HG03066 (cell line): ENCODE results near the gene TCEANC2.

Experiments used
- ATAC-seq: cut with Tn5 transposase; IDR thresholded peaks from one replicate; pipeline ENCODE4 v1.9.1; 2021; ENCODE audit warnings: low read depth; ENCODE audit not compliant: unreplicated experiment

TCEANC2 gene

DNA sequence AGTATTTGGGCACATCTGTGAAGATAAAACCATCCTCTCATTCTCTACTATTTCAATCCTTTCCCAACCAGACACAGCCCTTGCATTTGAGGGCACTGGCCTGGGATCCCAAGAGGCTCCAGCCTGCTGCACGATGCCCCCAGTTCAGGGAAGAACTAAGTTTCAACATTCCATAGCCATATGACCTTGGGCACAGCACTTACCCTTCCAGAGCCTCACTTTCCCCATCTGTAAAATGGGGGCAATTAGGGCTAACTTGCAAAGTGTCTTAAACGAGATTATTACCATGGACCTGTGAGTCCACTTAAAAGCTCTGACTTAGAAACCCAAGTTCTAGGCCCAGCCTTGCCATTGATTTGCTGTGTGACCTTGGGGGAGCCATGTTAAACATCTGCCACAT lies 76.5 kb downstream of the TCEANC2 start:
- ATAC-seq = no peak

DNA sequence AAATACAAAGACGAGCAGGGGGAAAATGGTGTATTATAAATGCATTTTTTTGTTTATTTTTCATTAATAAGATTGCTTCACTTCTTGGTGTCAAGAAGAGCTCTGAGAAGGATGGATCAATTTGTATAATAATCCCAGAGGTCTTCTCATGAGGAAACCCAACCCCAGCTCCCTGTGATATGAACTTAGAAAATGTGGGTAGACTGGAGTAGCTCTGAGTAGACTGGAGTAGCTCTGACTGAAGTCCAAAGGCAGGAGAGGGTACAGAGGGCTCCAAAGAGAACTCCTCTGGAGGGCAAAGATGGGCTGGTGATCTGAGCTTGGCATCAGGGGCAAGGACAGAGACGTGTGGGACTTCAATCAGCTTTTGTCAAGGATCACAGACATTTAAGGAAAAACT lies 78.0 kb downstream of the TCEANC2 start:
- no peak for ATAC-seq

DNA sequence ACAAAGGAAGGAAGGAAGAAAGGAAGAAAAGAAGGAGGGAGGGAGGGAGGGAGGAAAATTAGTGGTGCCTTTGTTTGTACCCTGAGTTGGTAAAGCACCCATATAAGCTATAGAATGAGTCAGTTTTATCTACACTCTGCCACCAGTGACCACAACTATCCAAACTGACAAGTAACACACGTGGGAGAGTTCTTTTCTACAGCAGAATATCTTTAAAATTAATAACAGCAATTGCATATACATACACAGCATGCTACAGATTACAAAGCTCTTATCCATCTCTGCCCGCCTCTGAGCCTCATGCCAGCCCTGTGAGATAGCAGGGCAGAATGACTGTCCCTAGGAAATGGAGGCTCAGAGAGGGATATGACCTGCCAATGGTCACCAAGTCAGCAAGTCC lies 79.1 kb downstream of the TCEANC2 start:
- ATAC-seq = no peak

DNA sequence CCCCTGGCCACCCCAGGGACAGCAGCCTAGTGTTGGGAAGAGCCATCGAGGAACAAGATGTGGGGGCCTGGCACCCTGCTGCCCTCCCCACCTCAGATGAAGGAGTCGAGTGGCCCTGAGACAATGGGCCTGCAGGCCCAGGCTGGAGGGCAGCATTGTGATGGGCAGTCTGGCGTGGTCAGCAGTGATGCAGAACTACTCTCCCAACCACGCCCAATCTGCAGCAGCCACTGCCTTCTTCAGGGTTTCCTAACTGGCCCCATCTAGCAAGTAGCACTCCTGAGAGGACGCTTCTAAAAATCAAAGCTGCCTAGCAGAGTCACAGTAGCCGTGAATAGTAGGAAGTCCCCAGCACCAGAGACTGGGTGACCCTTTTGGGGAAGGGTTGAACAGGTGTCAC lies 80.9 kb downstream of the TCEANC2 start:
- ATAC-seq = no peak

DNA sequence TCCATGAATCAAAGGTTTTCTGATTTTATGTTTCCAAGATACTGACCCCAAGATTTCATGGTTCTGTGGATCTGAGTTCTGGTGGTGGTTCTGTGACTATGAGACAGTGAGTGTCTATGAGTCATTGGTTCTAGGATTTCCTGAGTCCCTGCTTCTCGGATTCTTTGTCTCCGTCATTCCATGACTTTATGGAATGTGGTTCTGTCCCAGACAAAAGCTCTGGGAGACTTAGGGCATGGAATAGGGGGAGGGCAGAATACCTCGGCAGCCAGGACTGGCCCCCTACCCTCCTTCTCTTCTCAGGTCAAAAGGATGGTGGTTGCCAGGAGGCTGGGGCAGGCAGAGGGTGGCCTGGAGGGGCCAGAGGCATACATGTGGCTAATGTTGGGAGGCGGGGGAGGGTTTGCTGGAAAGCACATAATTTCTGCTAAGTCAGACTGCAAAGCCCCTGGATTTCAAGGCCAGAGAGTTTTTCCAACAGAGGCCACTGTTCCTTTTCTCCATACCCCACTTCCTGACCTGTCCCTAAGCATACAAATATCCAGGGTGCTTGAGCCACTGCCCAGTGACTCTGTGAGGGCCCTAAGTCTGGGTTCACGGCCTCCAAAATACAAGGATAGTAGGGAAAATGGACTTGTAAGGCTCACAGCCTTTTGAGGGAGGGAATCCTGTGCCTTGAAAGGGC lies 82.2 kb downstream of the TCEANC2 start:
- ATAC-seq = no peak

DNA sequence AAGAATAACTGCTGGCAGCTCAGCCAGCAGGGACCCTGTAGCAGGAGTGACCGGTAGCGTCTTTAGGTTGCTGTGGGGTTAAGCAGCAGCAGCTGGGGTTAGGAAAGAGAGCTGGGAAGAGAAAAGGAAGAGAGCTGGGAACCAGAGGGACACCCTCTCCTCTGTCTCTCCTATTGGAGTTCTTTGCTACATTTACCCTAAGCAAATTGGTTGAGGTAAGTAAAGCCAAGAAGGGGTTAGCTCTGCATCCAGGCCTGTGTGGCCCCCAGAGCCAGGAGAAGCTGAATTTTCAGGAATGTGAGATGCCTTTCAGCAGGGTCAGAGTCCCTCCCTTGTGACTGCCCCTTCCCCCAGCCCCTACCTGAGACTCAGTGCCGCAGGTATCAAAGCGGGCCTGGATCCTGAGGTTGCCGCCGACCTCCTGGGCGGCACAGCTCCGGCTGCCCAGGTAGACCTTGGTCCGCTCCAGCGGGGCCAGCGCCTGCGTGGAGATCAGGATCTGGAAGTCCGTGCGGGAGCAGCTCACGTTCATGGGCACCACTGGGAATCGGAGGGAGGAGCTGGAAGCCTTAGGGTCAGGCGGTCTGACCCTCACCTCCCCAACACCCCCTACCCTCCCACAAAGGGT lies 83.0 kb downstream of the TCEANC2 start:
- no peak for ATAC-seq

DNA sequence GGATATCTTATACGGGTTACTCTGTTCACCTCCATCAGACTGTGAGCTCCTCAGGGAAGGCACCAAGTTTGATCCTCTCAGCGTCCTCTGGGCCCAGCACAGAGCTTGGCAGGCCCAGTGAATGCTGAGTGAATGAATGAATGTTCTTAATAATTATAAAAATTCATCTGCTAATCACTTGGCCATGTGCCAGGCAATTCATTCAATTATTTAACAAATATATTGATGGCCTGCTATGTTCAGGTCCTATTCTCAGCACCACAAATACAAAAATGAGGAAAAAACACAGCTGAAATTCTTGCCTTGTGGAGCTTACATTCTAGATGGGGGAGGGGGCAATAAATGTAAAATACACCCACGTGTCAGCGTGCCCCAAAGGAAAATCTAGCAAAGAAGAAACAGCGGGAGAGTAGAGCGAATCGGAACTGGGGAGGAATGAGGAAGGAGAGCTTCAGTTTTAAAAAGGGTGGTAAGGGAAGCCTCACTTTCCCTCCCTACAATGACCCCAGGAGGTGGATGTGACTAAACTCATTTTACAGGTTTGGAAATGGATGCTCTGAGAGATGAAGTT lies 83.6 kb downstream of the TCEANC2 start:
- no peak for ATAC-seq

DNA sequence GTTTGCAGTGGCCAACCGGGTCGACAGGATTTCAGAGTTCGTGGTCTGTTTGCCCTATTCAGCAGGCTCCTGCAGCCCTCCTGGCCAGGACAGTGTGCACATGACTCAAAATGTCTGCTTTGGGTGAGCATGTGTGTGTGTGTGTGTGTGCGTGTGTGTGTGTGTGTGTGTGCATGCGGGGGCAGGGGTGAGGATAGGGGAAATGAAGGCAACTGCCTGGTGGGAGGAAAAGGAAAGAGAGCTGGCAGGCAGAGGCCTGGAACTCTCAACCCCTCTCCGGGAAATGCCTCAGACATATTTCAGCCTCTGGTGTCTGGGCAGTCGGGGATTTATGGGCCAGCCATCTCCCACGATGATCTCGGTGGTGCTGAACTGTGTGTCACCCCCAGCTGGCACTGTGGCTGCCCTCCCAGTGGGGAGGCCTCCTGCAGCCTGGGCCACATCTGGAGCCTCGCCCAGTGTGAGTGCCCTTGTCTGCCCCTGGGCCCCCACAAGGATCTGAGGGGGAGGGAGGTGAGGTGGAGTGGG lies 84.2 kb downstream of the TCEANC2 start:
- ATAC-seq = no peak

DNA sequence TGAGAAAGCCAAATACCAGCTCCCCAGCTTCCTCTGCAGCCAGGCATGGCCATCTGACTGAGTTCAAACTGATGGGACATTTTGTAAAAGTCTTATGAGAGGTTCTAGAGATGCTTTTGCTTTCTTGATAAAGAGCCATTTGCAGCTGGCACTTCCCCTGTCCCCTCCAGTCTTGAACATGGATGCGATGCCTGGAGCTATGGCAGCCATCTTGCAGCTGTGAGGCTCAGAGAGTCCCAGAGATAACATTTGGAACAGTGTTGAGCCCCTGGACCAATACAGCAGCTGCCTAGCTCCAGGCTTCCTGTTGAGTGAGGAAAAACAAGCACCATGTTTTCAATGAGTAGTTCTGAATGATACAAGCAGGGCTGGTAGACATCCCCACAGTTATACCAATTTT lies 85.6 kb downstream of the TCEANC2 start:
- no peak for ATAC-seq

DNA sequence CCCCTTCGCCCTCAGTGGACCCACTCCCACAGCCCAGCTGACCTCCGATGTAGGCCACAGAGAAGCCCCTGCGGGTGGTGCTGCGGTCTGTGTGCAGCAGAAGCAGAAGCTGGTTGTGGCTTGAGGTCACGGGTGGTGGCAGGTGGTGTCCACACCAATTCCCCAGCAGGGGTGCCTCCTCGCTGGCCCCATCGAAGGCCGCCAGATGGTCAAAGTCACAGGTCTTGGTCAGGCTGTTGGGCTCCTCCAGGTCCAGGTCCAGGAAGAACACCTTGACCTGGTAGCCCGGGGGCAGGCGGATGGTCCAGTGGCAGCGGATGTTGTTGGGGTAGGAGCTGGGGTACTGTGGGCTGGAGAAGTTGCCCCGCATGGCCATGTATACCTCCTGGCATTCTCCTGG lies 86.3 kb downstream of the TCEANC2 start:
- ATAC-seq = no peak

DNA sequence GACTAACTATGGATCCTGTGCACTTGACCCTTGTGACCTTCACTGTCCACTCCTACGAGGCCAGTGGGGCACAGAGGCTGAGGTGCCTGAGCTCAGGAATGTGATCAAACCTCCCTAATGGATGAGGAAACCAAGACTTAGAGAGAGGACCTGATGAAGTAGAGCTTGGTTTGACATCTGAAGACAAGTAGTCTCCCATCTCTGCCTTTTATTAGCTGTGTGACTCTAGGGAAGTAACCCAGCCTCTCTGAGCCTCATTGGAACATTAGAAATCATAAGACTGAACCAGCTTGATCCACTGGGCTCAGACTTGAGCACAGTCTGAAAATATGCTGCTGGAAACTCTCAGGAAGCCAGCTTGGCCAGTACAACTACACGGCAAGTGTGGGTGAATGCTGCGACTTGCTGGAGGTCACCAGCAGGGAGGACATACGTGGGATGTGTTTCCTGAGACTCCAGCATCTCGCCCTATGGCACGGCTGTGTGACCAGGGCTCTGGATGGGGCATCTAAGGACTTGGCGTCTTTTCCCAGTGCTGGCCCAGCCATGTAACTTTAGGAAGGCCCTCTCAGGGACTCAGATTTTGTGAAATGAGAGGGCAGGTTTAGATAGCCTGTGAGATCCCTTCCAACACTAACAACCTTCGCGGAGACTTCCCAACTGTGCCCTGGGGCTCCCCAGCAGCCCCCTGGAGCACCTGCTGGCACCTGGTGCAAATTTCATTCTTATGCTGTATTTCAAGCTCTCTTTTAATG lies 88.9 kb downstream of the TCEANC2 start:
- no peak for ATAC-seq

DNA sequence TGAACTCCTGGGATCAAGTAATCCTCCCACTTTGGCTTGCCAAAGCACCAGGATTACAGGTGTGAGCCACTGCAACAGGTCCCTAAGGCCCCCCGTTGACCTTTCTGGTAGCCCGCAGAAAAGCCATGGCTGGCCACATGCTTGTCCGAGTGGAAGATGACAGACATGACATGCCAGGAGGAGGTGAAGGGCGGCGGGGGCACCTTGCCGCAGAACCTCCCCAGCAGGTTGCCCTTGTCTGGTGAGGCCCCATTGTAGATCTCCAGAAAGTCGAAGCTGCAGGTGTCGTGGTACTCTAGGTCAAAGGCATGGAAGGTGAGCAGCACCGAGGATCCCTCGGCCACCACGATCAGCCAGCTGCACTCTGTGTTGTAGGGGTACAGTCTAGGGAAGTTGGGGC lies 91.0 kb downstream of the TCEANC2 start:
- no peak for ATAC-seq

DNA sequence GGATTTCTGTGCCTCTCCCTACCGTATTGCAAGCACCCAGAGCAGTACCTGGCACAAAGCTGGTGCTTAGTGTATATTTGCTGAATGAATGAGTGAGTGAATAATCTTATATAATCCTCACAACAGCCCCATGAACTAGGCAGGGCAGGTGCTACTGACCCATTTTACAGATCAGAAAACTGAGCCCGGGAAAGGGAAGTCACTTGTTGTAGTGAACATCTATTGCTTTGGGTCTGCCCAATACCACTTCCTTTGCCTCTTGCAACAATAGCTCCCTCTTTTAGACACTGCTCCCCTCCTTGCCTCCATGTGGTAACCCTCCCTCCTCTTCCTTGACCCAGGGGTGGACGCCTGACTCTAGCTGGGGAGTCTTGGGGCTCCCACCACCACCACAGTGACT lies 96.3 kb downstream of the TCEANC2 start:
- ATAC-seq = no peak

DNA sequence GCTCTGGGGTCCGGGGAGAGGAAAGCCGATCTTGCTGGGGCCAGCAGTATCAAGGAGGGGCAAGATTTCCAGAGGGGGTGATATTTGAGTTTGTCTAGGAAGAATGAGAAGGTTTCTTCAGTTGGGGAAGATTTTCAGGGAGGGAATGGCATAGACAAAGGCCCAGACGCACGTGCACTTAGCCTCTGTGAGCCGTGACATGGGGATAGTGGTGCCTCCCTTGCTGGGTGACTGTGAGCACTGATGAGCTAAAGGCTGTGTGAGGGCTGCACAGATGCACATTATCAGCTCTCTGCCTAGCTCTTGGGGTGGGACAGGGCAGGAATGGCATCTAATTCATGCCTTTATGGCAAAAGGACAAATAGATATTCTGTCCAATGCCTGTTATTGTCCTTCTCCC lies 97.6 kb downstream of the TCEANC2 start:
- ATAC-seq = no peak

DNA sequence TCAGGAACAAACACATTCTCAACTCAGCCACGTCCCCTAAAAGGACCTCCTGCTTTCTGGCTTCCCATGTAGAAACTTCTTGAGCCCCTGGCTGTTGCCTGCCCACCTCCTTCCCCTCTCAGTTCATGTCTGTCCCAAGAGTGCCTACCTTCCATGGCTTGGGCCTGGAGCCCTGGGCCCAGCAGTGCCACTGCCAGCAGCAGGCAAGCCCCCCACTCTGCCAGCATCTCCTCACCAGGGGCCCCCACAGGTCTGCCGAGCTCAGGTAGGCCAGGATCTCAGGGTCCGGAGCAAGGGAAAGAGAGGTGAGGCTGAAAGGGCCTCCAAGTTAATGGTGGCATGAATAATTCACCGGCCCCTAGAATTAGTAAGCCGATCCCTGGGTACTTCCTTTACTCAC lies 99.3 kb downstream of the TCEANC2 start, which contains the start of gene CDCP2:
CDCP2 (minus strand) TSS at position 305 of the 400 bp plus-strand sequence; CDS start at position 227, 78 bp downstream.
- no peak for ATAC-seq

DNA sequence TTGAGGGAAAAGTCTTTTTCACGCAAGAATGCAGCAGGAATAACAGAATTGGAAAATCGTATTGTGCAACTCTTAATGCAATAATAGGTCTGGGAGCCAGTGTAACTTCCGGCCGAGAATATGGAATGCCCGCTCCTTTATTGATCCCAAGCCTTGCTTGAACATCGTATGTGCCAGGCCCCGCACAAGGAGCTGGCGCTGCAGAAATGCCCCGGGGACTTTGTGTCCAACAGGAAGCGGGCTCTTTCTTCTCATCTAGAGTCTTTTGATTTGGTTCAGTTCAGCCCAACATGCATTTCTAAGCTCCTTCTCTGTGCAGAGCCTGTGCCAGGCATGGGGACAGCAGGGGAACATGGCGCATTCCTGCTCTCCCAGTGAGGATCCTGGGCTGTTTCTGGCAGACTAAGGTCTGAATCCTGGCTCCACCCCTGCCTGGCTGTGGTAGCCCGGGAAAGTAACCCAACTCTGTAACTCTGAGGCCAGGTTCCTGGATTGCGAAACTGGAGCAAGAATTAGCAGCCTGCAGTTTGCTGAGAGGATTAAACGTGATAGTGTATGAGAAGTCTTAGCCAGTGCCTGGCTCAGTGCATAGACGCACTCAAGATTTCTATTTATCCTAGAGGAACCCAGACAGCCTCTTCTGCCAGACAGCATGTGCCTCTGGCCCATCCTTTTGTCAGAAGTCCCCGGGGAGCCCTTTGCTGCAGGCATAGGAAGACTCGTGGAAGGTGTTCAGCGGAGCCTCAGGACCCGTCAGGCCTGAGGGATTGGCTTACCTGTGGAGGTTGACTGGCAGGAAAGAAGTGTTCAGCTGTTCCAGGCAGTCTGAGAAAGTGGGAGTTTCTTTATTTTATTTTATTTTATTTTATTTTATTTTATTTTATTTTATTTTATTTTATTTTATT lies 100.4 kb downstream of the TCEANC2 start:
- no peak for ATAC-seq
